Endothelial cell of umbilical vein (primary cell): ENCODE measurements around the gene MYH14. TPM values are rescaled to one million over a fixed set of nuclear protein-coding genes. Genes with fewer than 3 reads are reported as not detected.

Experiments used
- BruUV-seq: library from RNA; stranded (reverse); fragments of 400-500 nt; replicated peaks from 2 replicates; lab custom pipeline; 2021; lab: Mats Ljungman, UMichigan
- CTCF ChIA-PET: fragments of 300-600, 350-600 bp; sonication (Branson Sonifier 250); formaldehyde crosslinking; loops from one replicate; lab custom pipeline; 2021; ENCODE audit warnings: antibody characterized with exemption, inconsistent platforms; lab: Charles Lee
- POLR2A ChIA-PET: fragments of 300-600, 350-600 bp; sonication (Branson Sonifier 250); formaldehyde crosslinking; loops from one replicate; lab custom pipeline; 2021; ENCODE audit warnings: antibody characterized with exemption, inconsistent platforms; lab: Charles Lee
- DNase-seq: peaks from one replicate; pipeline ENCODE4 v3.0.0-alpha.2; 2011; ENCODE audit warnings: low read depth, low spot score
- FAIRE-seq: peaks from 2 replicates; lab custom pipeline; 2011; peaks lifted over from hg19 to GRCh38; lab: Jason Lieb, UNC
- H2AFZ ChIP-seq: 2 replicates; pipeline ENCODE4 v1.6.0; 2012; ENCODE audit warnings: low read depth, low read length, control low read depth, inconsistent platforms
- H3K27ac ChIP-seq: 2 replicates; pipeline ENCODE4 v1.5.1; 2011; ENCODE audit warnings: low read depth, mild to moderate bottlenecking, control low read depth, low read length, moderate library complexity; ENCODE audit not compliant: insufficient read depth
- H3K27me3 ChIP-seq, 2 experiments: 2 replicates each; pipeline versions ENCODE4 v1.6.0 to v1.6.1; 2011; ENCODE audit warnings: low read length in 2 of 2, mixed read lengths in 1 of 2; ENCODE audit not compliant: control insufficient read depth in 2 of 2, insufficient read depth in 2 of 2
- H3K36me3 ChIP-seq, 2 experiments: 2 replicates in 1 of 2; 3 replicates in 1 of 2; pipeline ENCODE4 v1.5.1; 2011; ENCODE audit warnings: low read length in 2 of 2, mild to moderate bottlenecking in 1 of 2, moderate library complexity in 1 of 2; ENCODE audit not compliant: control insufficient read depth in 2 of 2, insufficient read depth in 2 of 2; ENCODE audit errors: extremely low read depth in 1 of 2
- H3K4me1 ChIP-seq: 3 replicates; pipeline ENCODE4 v1.5.1; 2011; ENCODE audit warnings: mild to moderate bottlenecking, low read length; ENCODE audit not compliant: control insufficient read depth, insufficient read depth; ENCODE audit errors: extremely low read depth
- H3K4me2 ChIP-seq: 2 replicates; pipeline ENCODE4 v1.6.1; 2011; ENCODE audit warnings: low read length, control low read depth, mixed read lengths; ENCODE audit not compliant: insufficient read depth
- H3K4me3 ChIP-seq, 3 experiments: fragments of 200-600 bp in 1 of 3; sonication (generic), shearing (Covaris generic) in 1 of 3; replicated peaks in 1 of 3; 2 replicates each; pipeline ENCODE4 v1.5.1; 2011 to 2016; ENCODE audit warnings: control low read depth in 3 of 3, low read length in 3 of 3, mild to moderate bottlenecking in 2 of 3, inconsistent platforms in 1 of 3, low read depth in 1 of 3, moderate library complexity in 1 of 3; ENCODE audit not compliant: insufficient read depth in 1 of 3
- H3K79me2 ChIP-seq: 2 replicates; pipeline ENCODE4 v1.6.0; 2012; ENCODE audit warnings: low read length, inconsistent platforms; ENCODE audit not compliant: control insufficient read depth, insufficient read depth
- H3K9ac ChIP-seq: replicated peaks from 2 replicates; pipeline ENCODE3; 2011; ENCODE audit warnings: low read length, control low read depth; ENCODE audit not compliant: insufficient read depth; ENCODE audit errors: extremely low read depth
- H3K9me1 ChIP-seq: replicated peaks from 3 replicates; pipeline ENCODE4 v1.6.0; 2011; ENCODE audit warnings: mild to moderate bottlenecking, low read length; ENCODE audit not compliant: control insufficient read depth, insufficient read depth; ENCODE audit errors: extremely low read depth
- H3K9me3 ChIP-seq: replicated peaks from 2 replicates; pipeline ENCODE4 v1.5.1; 2012; ENCODE audit warnings: low read length, inconsistent platforms; ENCODE audit not compliant: control insufficient read depth, insufficient read depth
- H4K20me1 ChIP-seq: replicated peaks from 2 replicates; pipeline ENCODE3; 2011; ENCODE audit warnings: mild to moderate bottlenecking, low read length; ENCODE audit not compliant: control insufficient read depth, insufficient read depth; ENCODE audit errors: extremely low read depth
- EZH2 ChIP-seq: IDR thresholded peaks from 2 replicates; pipeline ENCODE4 v1.6.1; 2012; ENCODE audit warnings: borderline replicate concordance, low read depth, mild to moderate bottlenecking, moderate library complexity, low read length, inconsistent platforms; ENCODE audit not compliant: severe bottlenecking
- FOS ChIP-seq: IDR thresholded peaks from 2 replicates; pipeline ENCODE4 v1.6.1; 2011; ENCODE audit warnings: mild to moderate bottlenecking, low read length, moderate library complexity, borderline replicate concordance; ENCODE audit not compliant: insufficient read depth
- GATA2 ChIP-seq: IDR thresholded peaks from 2 replicates; pipeline ENCODE4 v1.7.0; 2011; ENCODE audit warnings: low read depth, mild to moderate bottlenecking, moderate library complexity, mixed read lengths, low read length; ENCODE audit not compliant: insufficient read length, insufficient read depth
- JUN ChIP-seq: IDR thresholded peaks from 2 replicates; pipeline ENCODE4 v1.6.1; 2011; ENCODE audit warnings: borderline replicate concordance, low read depth; ENCODE audit not compliant: insufficient read length, insufficient read depth
- MYC ChIP-seq: IDR thresholded peaks from one replicate; pipeline ENCODE4 v1.6.1; 2011; ENCODE audit warnings: mild to moderate bottlenecking, low read depth, low read length
- POLR2A ChIP-seq: IDR thresholded peaks from 2 replicates; pipeline ENCODE4 v1.6.1; 2012; ENCODE audit warnings: low read depth, mild to moderate bottlenecking, control low read depth, low read length
- POLR2AphosphoS5 ChIP-seq: IDR thresholded peaks from 2 replicates; pipeline ENCODE4 v1.6.1; 2012; ENCODE audit warnings: low read depth, mild to moderate bottlenecking, control low read depth, low read length, moderate library complexity; ENCODE audit not compliant: insufficient read depth
- dilution Hi-C: fragments of 300-500 bp; cut with MboI; formaldehyde crosslinking; loops from one replicate; pipeline ENCODE4 v1.15.0; 2019; ENCODE audit warnings: low sequenced_read_pairs; ENCODE audit not compliant: extremely low pct_ligation_motif_present
- intact Hi-C: fragments of 100-400 bp; cut with micrococcal nuclease; formaldehyde crosslinking; loops from one replicate; pipeline ENCODE4 v1.10.0; 2022
- polyA plus RNA-seq, 4 experiments: library from polyadenylated mRNA; depleted of rRNA in 3 of 4; stranded (reverse) in 3 of 4; unstranded in 1 of 4; fragments of >200 nt; gene quantifications; 2 replicates each; pipeline versions ENCODE4 v1.2.1 to v1.2.3, GENCODE V29; 2011 to 2012; ENCODE audit warnings: missing spikeins in 1 of 4
- total RNA-seq: library from RNA; stranded (reverse); gene quantifications from 2 replicates; pipeline ENCODE4 v1.2.3, GENCODE V29; 2021
- TF ChIP-seq, protein P1 (sequence below): IDR thresholded peaks from 2 replicates; pipeline ENCODE4 v1.6.1; 2011; ENCODE audit not compliant: insufficient read depth, insufficient read length
- TF ChIP-seq, protein P2 (sequence below), 2 donors: IDR thresholded peaks; 1 replicate in 1 of 2; 2 replicates in 1 of 2; pipeline ENCODE4 v1.5.1; 2011; ENCODE audit warnings: low read length in 2 of 2, mild to moderate bottlenecking in 2 of 2, moderate library complexity in 2 of 2, control low read depth in 1 of 2, inconsistent platforms in 1 of 2, low read depth in 1 of 2; ENCODE audit not compliant: insufficient read depth in 1 of 2; ENCODE audit errors: extremely low read depth in 1 of 2

Gene MYH14
- total and polyA plus RNA-seq, 2 donors (not counting 3 experiments of a cell fraction or from before 2014, with no cell fraction given) = 0.13 TPM; not detected in 1

DNA sequence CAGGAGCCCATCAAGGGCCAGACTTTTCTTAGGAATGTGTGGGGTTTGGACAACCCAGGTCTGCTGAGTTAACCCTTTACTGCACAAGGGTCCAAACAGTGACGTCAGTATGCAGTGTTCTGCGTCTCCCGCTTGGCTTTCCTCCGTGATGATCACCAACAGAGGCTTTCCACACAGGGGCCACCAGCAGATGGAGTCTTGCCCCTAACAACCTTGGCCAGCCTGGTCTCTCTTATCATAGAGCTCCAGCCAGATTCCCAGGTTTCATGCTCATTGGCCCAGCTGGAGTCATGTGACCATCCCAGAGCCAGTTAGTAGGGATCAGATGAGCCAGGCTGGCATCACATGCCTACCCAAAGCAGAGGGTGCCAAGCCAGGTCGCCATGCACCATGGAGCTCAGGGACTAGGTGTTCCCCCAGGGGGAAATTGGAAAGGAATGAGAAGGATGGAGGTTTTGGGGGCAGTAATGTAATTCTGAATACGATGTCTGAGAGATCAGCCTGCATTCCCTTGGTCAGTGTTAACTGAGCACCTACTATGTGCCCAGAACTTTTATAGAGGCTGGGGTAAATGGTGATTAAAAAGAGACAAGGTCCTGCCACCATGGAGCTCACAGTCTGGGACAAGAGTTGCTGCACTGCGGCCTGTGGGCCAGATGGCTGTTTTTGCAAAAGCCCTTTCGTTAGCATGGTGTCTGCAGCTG lies 61.2 kb downstream of the MYH14 start:
- Histone ChIP-seq H3K4me1 (no peaks in the 10 kb centered on the region), H2AFZ (no peak overlapping the region), H3K27ac (no peak overlapping the region), H3K36me3 (no peaks in the 10 kb centered on the region), H3K9me3 (no peaks in the 10 kb centered on the region), H3K9me1 (no peaks in the 10 kb centered on the region), H3K9ac (no peak overlapping the region), H3K79me2 (no peaks in the 10 kb centered on the region), H3K27me3 (no peaks in the 10 kb centered on the region), H4K20me1 (no peaks in the 10 kb centered on the region), H3K4me2 (no peak overlapping the region), H3K4me3 (no peak overlapping the region)
- POLR2A ChIA-PET = no interaction called here
- no peak for FAIRE-seq
- intact Hi-C loops (no loop called here), dilution Hi-C loops (no loop called here)
- BruUV-seq = no TSS peak
- CTCF ChIA-PET = interaction anchor here (0.6 to 4.6 kb wide), 5 partner anchors 12 to 196 kb away, joined by 3 to 39 read pairs (median 4); partner anchors contain the start of gene KCNC3
- TF ChIP-seq, protein P1, sequence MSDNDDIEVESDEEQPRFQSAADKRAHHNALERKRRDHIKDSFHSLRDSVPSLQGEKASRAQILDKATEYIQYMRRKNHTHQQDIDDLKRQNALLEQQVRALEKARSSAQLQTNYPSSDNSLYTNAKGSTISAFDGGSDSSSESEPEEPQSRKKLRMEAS = no peak
- TF ChIP-seq, protein P2, sequence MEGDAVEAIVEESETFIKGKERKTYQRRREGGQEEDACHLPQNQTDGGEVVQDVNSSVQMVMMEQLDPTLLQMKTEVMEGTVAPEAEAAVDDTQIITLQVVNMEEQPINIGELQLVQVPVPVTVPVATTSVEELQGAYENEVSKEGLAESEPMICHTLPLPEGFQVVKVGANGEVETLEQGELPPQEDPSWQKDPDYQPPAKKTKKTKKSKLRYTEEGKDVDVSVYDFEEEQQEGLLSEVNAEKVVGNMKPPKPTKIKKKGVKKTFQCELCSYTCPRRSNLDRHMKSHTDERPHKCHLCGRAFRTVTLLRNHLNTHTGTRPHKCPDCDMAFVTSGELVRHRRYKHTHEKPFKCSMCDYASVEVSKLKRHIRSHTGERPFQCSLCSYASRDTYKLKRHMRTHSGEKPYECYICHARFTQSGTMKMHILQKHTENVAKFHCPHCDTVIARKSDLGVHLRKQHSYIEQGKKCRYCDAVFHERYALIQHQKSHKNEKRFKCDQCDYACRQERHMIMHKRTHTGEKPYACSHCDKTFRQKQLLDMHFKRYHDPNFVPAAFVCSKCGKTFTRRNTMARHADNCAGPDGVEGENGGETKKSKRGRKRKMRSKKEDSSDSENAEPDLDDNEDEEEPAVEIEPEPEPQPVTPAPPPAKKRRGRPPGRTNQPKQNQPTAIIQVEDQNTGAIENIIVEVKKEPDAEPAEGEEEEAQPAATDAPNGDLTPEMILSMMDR (IDR thresholded peaks at IDR 0.05; ENCODE audit: extremely low read depth in 1 of 2, insufficient read depth in 1 of 2, low read depth in 1 of 2, low read length in 2 of 2) = no peak
- TF ChIP-seq POLR2A = no peak
- TF ChIP-seq EZH2 = no peak
- no peak for TF ChIP-seq JUN
- no peak for TF ChIP-seq MYC
- TF ChIP-seq POLR2AphosphoS5 = no peak
- no peak for TF ChIP-seq GATA2
- no peak for TF ChIP-seq FOS
- DNase-seq = peak; percentile 5
